ENCODE measurements around the gene ZDHHC1.

Gene ZDHHC1

GRCh38 chr16:67346341-67346740, 69.9 kb downstream of the ZDHHC1 start:
- DNase-seq: no peak

GRCh38 chr16:67345401-67345800, 70.9 kb downstream of the ZDHHC1 start:
- no peak for DNase-seq

Data from fibroblast of skin of right quadriceps (primary cell).